HepG2 (cell line): ENCODE data around the gene KIF2C. TPM values are rescaled to one million over a fixed set of nuclear protein-coding genes. Genes with fewer than 3 reads are reported as not detected.

Source experiments
- CBFB ChIP-seq: sonication (generic); formaldehyde crosslinking; IDR thresholded peaks from 2 replicates; pipeline ENCODE4 v1.4.0; 2020; ENCODE audit warnings: missing genetic modification reagents
- CENPT ChIP-seq: sonication (generic); formaldehyde crosslinking; IDR thresholded peaks from 2 replicates; pipeline ENCODE4 v1.8.0; 2022; ENCODE audit warnings: low read depth, mild to moderate bottlenecking, moderate library complexity, missing genetic modification reagents
- CREB1 ChIP-seq, 2 experiments: fragments of 450-650 bp in 1 of 2; IDR thresholded peaks; 2 replicates each; pipeline ENCODE4 v1.6.1; 2016 to 2017; ENCODE audit warnings: control low read depth in 1 of 2, mild to moderate bottlenecking in 1 of 2, missing compliant biosample characterization in 1 of 2, missing genetic modification characterization in 1 of 2
- FOXA3 ChIP-seq: IDR thresholded peaks from 2 replicates; pipeline ENCODE4 v1.6.1; 2016; ENCODE audit warnings: missing genetic modification reagents, missing compliant biosample characterization
- GATAD2A ChIP-seq: IDR thresholded peaks from 2 replicates; pipeline ENCODE4 v1.6.1; 2016
- HMGA1 ChIP-seq: sonication (generic); formaldehyde crosslinking; conservative IDR thresholded peaks from 2 replicates; pipeline ENCODE4 v1.4.0; 2020; ENCODE audit warnings: missing genetic modification reagents
- MLXIP ChIP-seq: sonication (generic); formaldehyde crosslinking; IDR thresholded peaks from 2 replicates; pipeline ENCODE4 v1.9.0; 2021; ENCODE audit warnings: missing genetic modification reagents, borderline replicate concordance
- MTF2 ChIP-seq: sonication (generic); formaldehyde crosslinking; IDR thresholded peaks from 2 replicates; pipeline ENCODE4 v1.5.0; 2020; ENCODE audit warnings: missing genetic modification reagents, borderline replicate concordance
- RAD51 ChIP-seq: fragments of 450-650 bp; IDR thresholded peaks from 2 replicates; pipeline ENCODE4 v1.6.1; 2016; ENCODE audit warnings: borderline replicate concordance
- RARA ChIP-seq: IDR thresholded peaks from 2 replicates; pipeline ENCODE4 v1.6.1; 2016; ENCODE audit warnings: missing genetic modification reagents, missing compliant biosample characterization
- RARG ChIP-seq: sonication (generic); formaldehyde crosslinking; IDR thresholded peaks from 2 replicates; pipeline ENCODE4 v1.4.0; 2020; ENCODE audit warnings: low read depth, mild to moderate bottlenecking, missing genetic modification reagents
- RFX3 ChIP-seq: IDR thresholded peaks from 2 replicates; pipeline ENCODE4 v1.6.1; 2016; ENCODE audit warnings: missing biosample characterization, missing genetic modification reagents
- SP1 ChIP-seq, 2 experiments: fragments of 450-650 bp in 1 of 2; sonication (generic) in 1 of 2; formaldehyde crosslinking in 1 of 2; IDR thresholded peaks; 2 replicates each; pipeline versions ENCODE4 v1.4.0 to v1.6.1; 2016 to 2020; ENCODE audit warnings: missing genetic modification reagents in 1 of 2
- ZNF225 ChIP-seq: sonication (generic); formaldehyde crosslinking; IDR thresholded peaks from 2 replicates; pipeline ENCODE4 v1.4.0; 2020; ENCODE audit warnings: mild to moderate bottlenecking, missing genetic modification reagents
- ZNF276 ChIP-seq: sonication (generic); formaldehyde crosslinking; IDR thresholded peaks from 2 replicates; pipeline ENCODE4 v1.4.0; 2020; ENCODE audit warnings: mild to moderate bottlenecking, low read depth, missing genetic modification reagents
- ZNF468 ChIP-seq: sonication (generic); formaldehyde crosslinking; IDR thresholded peaks from 2 replicates; pipeline ENCODE4 v1.8.0; 2022; ENCODE audit warnings: mild to moderate bottlenecking, moderate library complexity, missing genetic modification reagents
- ZNF512 ChIP-seq: sonication (generic); formaldehyde crosslinking; IDR thresholded peaks from 2 replicates; pipeline ENCODE4 v1.4.0; 2020; ENCODE audit warnings: mild to moderate bottlenecking, missing genetic modification reagents
- ZNF652 ChIP-seq: IDR thresholded peaks from 2 replicates; pipeline ENCODE4 v1.6.1; 2016; ENCODE audit warnings: low read depth, borderline replicate concordance
- ZNF761 ChIP-seq: sonication (generic); formaldehyde crosslinking; conservative IDR thresholded peaks from 2 replicates; pipeline ENCODE4 v1.4.0; 2020; ENCODE audit warnings: mild to moderate bottlenecking, missing genetic modification reagents
- ZNF781 ChIP-seq: sonication (generic); formaldehyde crosslinking; IDR thresholded peaks from 2 replicates; pipeline ENCODE4 v1.5.1; 2020; ENCODE audit warnings: borderline replicate concordance, mild to moderate bottlenecking, missing genetic modification reagents; ENCODE audit errors: not compliant biosample characterization
- ZSCAN29 ChIP-seq: sonication (generic); formaldehyde crosslinking; conservative IDR thresholded peaks from 2 replicates; pipeline ENCODE4 v1.4.0; 2020; ENCODE audit warnings: mild to moderate bottlenecking, missing genetic modification reagents
- polyA plus RNA-seq, 8 experiments: library from polyadenylated mRNA; depleted of rRNA in 3 of 8; stranded (reverse) in 7 of 8; unstranded in 1 of 8; fragments of >200 nt; fragmentation: Illumina TruSeq in 4 of 8; extraction: Trizol in 4 of 8; gene quantifications; 2 replicates each; pipeline versions ENCODE4 v1.2.1 to v1.2.3, GENCODE V29; 2011 to 2016; ENCODE audit warnings: low read depth in 4 of 8, missing spikeins in 1 of 8, mixed read lengths in 1 of 8; ENCODE audit not compliant: insufficient read depth in 1 of 8
- total RNA-seq, 5 experiments: library from RNA; depleted of rRNA; stranded (reverse); fragments of >200 nt; fragmentation: Illumina TruSeq; extraction: Trizol; gene quantifications; 2 replicates each; pipeline ENCODE4 v1.2.3, GENCODE V29; 2016; ENCODE audit warnings: low read depth in 1 of 5
- TF ChIP-seq, protein P1 (sequence below): sonication (generic); formaldehyde crosslinking; IDR thresholded peaks from 2 replicates; pipeline ENCODE4 v1.4.0; 2020; ENCODE audit warnings: missing genetic modification reagents, mild to moderate bottlenecking, borderline replicate concordance

The KIF2C gene
- total and polyA plus RNA-seq, 2 of the 13 experiments (the other 11 are each of a cell fraction or from before 2014, with no cell fraction given), result 29.7 to 53.7 TPM

GRCh38 chr1:44775078-44775929 is 35.7 kb downstream of the KIF2C start, which contains the start of gene RPS8 (continued):
- TF ChIP-seq ZNF512, result no peak
- TF ChIP-seq ZNF652, result peak; percentile 16; the same call in 1 of the 2 replicates
- peak; percentile 64 for TF ChIP-seq FOXA3 (CRISPR knock-in tag)
- peak; percentile 82 for TF ChIP-seq ZNF781 (CRISPR knock-in tag)
- peak; percentile 58; the same call in 1 of the 2 replicates for TF ChIP-seq ZNF225 (CRISPR knock-in tag)
- TF ChIP-seq ZNF468 (CRISPR knock-in tag), result no peak
- 0 out of 2 replicates have a peak, but pooled peaks have one; percentile 55 for TF ChIP-seq ZNF761 (CRISPR knock-in tag)
- no peak for TF ChIP-seq CENPT (CRISPR knock-in tag)
- TF ChIP-seq ZSCAN29 (CRISPR knock-in tag), result peak; percentile 70
- TF ChIP-seq MTF2 (CRISPR knock-in tag), result no peak
- no peak for TF ChIP-seq SP1 (IDR thresholded peaks at IDR 0.05)
- TF ChIP-seq SP1 (CRISPR knock-in tag; IDR thresholded peaks at IDR 0.05), result peak; percentile 98
- TF ChIP-seq GATAD2A (CRISPR knock-in tag), result peak; percentile 86
- TF ChIP-seq RARG (CRISPR knock-in tag), result no peak
- no peak for TF ChIP-seq RFX3 (CRISPR knock-in tag)
- TF ChIP-seq MLXIP (CRISPR knock-in tag), result no peak; the same call in 1 of the 2 replicates
- TF ChIP-seq HMGA1, result no peak
- TF ChIP-seq CBFB (CRISPR knock-in tag), result peak; percentile 98
- peak; percentile 66 for TF ChIP-seq RARA (CRISPR knock-in tag)
- TF ChIP-seq ZNF276 (CRISPR knock-in tag), result peak; percentile 80
- TF ChIP-seq, protein P1, sequence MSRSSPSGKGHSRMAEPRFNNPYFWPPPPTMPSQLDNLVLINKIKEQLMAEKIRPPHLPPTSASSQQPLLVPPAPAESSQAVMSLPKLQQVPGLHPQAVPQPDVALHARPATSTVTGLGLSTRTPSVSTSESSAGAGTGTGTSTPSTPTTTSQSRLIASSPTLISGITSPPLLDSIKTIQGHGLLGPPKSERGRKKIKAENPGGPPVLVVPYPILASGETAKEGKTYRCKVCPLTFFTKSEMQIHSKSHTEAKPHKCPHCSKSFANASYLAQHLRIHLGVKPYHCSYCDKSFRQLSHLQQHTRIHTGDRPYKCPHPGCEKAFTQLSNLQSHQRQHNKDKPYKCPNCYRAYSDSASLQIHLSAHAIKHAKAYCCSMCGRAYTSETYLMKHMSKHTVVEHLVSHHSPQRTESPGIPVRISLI (CRISPR knock-in tag), result no peak
- peak; percentile 98 for TF ChIP-seq CREB1 (IDR thresholded peaks at IDR 0.05)
- TF ChIP-seq CREB1 (CRISPR knock-in tag; IDR thresholded peaks at IDR 0.05), result peak; percentile 100
- TF ChIP-seq RAD51, result peak; percentile 13; the same call in 1 of the 2 replicates
